Activated T-cell treated with anti-CD3 and anti-CD28 coated beads, Interleukin-2, amount 50 U/mL, for 4 hours (primary cell): Measurements from ENCODE around the gene COL8A2. TPM values are rescaled to one million over a fixed set of nuclear protein-coding genes. Genes with fewer than 3 reads are reported as not detected.

Experiments used
- ATAC-seq, 2 donors: fragments of 200-7000 bp; cut with Tn5 transposase; one replicate each; pipeline ENCODE4 v1.10.0; 2021
- DNase-seq: peaks from one replicate; pipeline ENCODE4 v3.0.0-alpha.2; 2020
- H3K27me3 Mint-ChIP-seq: one replicate; pipeline ENCODE4 v1.8.0; 2021; ENCODE audit warnings: low read depth, mixed read lengths
- H3K36me3 Mint-ChIP-seq: one replicate; pipeline ENCODE4 v1.8.0; 2022; ENCODE audit warnings: mixed read lengths; ENCODE audit not compliant: insufficient read depth
- H3K4me1 Mint-ChIP-seq: one replicate; pipeline ENCODE4 v1.8.0; 2021; ENCODE audit warnings: low read depth, mixed read lengths
- H3K4me3 Mint-ChIP-seq: one replicate; pipeline ENCODE4 v1.8.0; 2021; ENCODE audit warnings: mild to moderate bottlenecking, moderate library complexity, mixed read lengths
- H3K9me3 Mint-ChIP-seq: one replicate; pipeline ENCODE4 v1.8.0; 2021; ENCODE audit warnings: mixed read lengths
- total RNA-seq, 3 donors: library from RNA; stranded (reverse); gene quantifications; one replicate each; pipeline ENCODE4 v1.2.1, GENCODE V29; 2021

COL8A2 gene
- under 1 TPM; 0.08 to 0.43 (median 0.18) TPM for total RNA-seq

DNA sequence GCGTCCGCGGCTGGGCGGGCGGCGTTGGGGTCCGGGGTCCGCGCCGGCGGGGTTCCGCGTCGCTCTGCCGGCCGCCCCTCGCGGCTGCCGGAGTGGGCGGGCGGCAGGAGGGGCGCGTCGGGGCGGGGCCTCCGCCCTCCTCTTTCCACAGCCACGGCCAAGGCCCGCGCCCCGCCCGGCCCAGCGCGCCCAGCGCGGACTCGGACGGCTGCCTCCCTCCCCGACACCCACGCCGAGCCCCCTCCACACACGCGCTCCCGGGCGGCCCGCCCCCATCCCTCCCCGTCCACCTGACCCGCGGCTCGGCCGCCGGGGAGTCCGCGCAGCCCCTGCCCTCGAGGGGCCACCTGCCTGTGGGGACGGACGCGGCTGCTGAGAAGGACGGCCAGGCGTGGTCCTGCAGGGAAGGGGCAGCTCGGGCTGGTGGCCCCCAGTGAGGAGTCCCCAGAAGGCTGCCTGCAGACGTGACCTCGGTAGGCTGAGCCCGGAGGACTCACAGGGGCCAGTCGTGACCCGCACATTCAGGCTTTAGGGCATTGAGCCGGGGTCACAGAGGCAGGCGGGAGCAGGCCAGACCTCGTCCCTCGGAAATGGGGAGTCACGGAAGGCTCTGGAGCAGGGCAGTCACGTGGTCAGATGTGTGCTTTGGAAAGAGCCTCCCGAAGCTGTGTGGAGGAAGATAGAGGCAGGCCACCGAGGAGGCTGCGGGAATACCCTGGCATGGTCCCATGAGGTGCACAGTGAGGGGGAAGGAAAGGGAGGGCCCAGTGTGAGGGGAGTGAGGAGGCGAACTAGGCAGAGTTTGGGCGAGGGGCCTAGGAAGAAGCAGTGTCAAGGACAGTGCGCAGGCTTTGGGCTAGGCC lies at the start of gene COL8A2:
Gene COL8A2, minus strand, starts transcription at position 94 of the 863 bp plus-strand sequence. CDS start 24,980 bp downstream, outside the sequence.
- DNase-seq (no peak), ATAC-seq (peak; percentile 32 to 38)
- peak within 1 kb of the TSS; percentile 43 for H3K4me3 Mint-ChIP-seq

DNA sequence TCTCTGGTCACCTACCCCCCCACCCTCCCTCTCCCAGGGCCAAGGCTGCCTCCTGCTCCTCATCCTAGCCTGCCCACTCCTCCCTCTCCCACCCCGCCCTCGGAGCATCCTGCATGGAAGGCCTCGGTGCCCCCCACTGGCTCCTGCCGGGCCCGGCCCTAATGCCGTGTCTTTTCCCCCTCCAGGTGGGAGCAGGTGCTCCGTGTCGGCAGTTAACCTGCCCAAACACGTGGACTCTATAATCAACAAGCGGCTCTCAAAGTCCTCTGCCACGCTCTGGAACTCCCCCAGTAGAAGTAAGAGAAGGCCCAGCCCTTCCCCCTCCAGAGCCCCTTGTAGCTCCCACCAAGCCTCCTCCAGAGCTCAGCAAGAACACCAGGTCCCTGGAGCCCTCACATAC lies 49.7 kb upstream of the COL8A2 start:
- Mint-ChIP-seq H3K9me3 (no peaks in the 10 kb centered on the region), H3K27me3 (no peaks in the 10 kb centered on the region), H3K4me3 (no peak overlapping the region), H3K36me3 (peaks cover 31% of the 10 kb centered on the region), H3K4me1 (peaks cover 7% of the 10 kb centered on the region)
- no peak for ATAC-seq
- no peak for DNase-seq

More for the DNA sequence above, at the start of gene COL8A2:
- no peaks in the 10 kb centered on the region for H3K9me3 Mint-ChIP-seq
- peaks cover 24% of the 10 kb centered on the region for H3K4me1 Mint-ChIP-seq
- H3K27me3 Mint-ChIP-seq, result peaks cover 40% of the 10 kb centered on the region
- H3K36me3 Mint-ChIP-seq, result no peaks in the 10 kb centered on the region

DNA sequence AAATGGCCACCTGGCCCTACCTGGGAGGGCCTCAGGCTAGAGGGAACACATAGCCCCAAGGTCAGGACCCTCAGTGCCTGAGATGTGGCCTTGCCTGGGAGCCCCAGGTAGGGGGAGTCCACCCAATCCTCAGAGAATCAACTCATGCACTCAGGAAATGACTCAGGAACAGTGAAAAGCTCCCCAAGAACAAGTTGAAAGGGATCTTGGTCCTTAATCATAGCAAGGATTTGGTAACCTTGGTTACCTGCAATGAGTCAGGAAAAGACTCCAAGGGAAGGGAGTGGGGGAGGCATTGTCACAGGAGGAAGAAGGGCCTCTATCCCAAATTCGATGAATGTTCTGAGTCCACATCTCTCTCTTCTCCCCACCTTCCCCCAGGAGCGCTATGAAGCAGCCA lies 48.0 kb upstream of the COL8A2 start:
- H3K4me1 Mint-ChIP-seq, result peaks cover 13% of the 10 kb centered on the region
- peaks cover 31% of the 10 kb centered on the region for H3K36me3 Mint-ChIP-seq
- no peak overlapping the region for H3K4me3 Mint-ChIP-seq
- H3K27me3 Mint-ChIP-seq, result no peaks in the 10 kb centered on the region
- DNase-seq (no peak), ATAC-seq (no peak)
- no peaks in the 10 kb centered on the region for H3K9me3 Mint-ChIP-seq

DNA sequence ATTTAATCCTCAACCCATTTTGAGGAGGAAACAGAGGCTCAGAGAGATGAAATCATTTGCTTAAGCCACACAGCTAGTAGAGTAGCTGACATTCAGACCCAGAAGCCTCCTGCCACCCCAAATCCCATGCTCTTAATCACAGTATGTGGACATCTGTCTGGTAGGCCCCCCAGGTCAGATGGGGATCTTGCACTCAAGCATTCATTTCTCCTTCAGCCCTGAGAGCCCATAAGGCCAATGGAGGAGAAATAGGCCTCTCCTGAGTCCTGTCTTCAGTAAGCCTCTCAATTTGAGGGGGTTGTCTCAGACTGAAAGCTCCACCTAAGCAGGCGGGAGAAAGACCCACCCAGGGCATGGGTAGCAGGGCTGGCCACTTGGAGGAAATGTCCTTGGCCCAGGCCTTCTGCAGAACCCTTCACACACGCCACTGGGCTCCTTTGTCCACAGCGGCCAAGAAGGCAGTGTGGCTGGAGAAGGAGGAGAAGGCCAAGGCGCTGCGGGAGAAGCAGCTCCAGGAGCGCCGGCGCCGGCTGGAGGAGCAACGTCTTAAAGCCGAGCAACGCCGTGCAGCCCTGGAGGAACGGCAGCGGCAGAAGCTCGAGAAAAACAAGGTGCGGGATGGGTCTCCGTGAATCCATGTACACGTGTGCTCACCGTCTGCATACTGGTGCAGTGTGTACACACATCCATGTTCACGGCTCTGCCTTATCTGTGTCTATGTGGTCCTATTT lies 47.2 kb upstream of the COL8A2 start:
- peaks cover 30% of the 10 kb centered on the region for H3K36me3 Mint-ChIP-seq
- ATAC-seq (no peak), DNase-seq (no peak)
- H3K4me1 Mint-ChIP-seq, result peaks cover 17% of the 10 kb centered on the region
- H3K9me3 Mint-ChIP-seq, result no peaks in the 10 kb centered on the region
- no peak overlapping the region for H3K4me3 Mint-ChIP-seq
- no peaks in the 10 kb centered on the region for H3K27me3 Mint-ChIP-seq

DNA sequence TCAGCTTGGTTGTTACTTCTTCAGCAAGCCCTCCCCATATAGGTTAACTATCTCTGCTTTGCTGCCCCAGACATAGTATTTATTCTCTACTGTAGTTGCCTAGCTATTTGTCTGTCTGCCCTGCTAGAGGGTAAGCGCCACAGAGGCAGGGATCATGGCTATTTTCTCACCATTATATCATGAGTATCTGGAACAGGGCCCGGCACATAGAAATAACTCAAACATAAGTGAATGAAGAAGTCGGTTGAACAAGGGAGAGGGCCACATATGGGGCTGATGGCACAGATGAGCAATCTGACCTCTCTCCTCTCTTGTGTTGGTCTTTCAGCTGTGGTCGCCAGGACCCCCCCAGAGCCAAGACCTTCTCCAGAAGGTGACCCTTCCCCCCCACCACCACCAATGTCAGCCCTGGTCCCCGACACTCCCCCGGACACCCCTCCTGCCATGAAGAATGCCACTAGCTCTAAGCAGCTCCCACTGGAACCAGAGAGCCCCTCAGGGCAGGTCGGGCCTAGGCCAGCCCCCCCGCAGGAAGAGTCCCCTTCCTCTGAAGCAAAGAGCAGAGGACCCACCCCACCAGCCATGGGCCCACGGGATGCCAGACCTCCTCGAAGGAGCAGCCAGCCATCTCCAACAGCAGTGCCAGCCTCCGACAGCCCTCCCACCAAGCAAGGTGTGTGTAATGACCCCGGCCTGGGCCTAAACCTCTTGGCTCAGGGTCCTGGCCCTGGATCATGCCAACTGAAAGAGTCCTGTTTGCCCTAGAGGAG lies 45.8 kb upstream of the COL8A2 start:
- Mint-ChIP-seq H3K4me1 (peaks cover 30% of the 10 kb centered on the region), H3K36me3 (peaks cover 40% of the 10 kb centered on the region), H3K4me3 (no peak overlapping the region), H3K27me3 (no peaks in the 10 kb centered on the region), H3K9me3 (no peaks in the 10 kb centered on the region)
- no peak for ATAC-seq
- DNase-seq, result no peak

DNA sequence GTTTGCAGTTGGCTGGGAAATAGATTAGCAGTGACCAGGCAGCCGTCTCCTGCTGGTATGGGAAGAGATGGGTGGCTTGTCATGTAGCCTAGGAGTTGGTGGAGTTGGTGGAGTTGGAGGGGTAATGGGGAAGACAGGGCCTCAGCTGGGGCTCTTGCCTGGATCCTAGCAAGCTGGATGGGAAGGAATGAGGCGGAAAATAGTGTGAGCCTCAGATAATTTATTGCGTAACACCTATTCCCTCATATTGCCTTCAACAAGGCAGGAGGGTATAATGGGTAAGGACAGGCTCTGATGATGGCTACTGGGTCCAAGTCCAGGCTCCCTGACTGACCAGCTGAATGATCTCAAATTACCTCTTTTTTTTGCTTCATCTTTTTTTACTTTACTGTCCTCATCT lies 43.5 kb upstream of the COL8A2 start:
- Mint-ChIP-seq H3K27me3 (no peaks in the 10 kb centered on the region), H3K36me3 (peaks cover 36% of the 10 kb centered on the region), H3K4me3 (no peak overlapping the region), H3K4me1 (peaks cover 39% of the 10 kb centered on the region), H3K9me3 (no peaks in the 10 kb centered on the region)
- ATAC-seq, result no peak
- no peak for DNase-seq

DNA sequence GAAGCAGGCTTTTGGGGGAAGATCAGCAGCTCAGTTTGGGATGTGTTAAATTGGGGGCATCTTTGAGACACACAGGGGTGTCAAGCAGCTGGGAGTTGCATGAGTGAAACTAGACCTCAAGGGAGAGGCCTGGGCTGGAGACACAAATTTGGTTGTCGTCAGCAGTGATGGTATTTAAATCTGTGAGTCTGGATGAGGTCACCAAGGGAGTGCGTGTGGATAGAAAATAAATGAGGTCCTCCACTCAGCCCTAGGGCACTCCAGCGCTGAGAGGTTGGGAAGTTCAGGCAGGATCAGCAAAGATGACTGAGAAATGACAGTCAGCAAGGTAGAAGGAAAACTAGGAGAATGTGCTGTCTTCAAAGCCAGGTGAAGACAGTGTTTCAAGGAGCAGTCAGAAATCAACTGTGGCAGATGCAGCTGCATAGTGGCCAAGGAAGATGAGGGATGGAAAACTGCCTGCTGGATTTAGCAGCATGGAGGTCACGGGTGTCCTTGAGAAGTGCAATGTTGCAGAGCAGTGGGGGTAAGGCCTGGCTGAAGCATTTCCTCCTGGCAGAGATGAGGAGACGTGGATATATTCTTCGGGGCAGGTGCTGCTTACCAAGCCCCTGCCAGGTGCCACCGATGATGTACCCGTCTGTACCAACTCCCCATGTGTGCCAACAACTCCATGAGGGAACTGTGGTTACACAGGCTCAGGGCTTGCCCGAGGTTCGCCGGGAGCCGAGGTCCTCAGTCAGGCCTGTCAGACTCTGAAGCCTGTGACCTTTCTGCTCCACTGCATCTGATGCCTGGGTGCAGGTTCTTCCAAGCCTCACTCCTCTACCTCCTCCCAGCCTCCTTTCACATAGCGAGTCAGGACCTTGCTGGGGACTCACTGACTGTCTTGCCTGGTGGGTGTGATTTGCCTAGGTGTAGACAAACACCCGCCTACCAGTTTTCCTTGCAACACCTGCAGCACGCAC lies 42.2 kb upstream of the COL8A2 start:
- ATAC-seq (no peak), DNase-seq (no peak)
- H3K9me3 Mint-ChIP-seq, result no peaks in the 10 kb centered on the region
- no peak overlapping the region for H3K4me3 Mint-ChIP-seq
- peaks cover 51% of the 10 kb centered on the region for H3K4me1 Mint-ChIP-seq
- H3K36me3 Mint-ChIP-seq, result peaks cover 29% of the 10 kb centered on the region
- no peaks in the 10 kb centered on the region for H3K27me3 Mint-ChIP-seq

DNA sequence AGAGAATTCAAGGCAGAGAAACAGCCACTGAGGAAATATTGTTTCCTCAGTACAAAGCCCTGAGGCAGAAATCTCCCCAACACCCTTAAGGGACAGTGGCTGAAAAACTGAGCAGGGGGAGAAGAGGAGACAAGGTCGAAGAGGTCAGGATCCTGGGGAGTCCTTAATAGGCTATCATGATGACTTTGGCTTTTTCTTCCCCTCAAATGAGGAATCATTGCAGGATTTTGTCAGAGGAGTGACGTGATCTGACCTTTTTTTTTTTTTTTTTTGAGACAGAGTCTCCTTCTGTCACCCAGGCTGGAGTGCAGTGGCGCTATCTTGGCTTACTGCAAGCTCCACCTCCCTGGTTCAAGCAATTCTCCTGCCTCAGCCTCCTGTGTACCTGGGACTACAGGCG lies 41.1 kb upstream of the COL8A2 start:
- H3K4me1 Mint-ChIP-seq, result peaks cover 62% of the 10 kb centered on the region
- no peaks in the 10 kb centered on the region for H3K27me3 Mint-ChIP-seq
- peaks cover 28% of the 10 kb centered on the region for H3K36me3 Mint-ChIP-seq

DNA sequence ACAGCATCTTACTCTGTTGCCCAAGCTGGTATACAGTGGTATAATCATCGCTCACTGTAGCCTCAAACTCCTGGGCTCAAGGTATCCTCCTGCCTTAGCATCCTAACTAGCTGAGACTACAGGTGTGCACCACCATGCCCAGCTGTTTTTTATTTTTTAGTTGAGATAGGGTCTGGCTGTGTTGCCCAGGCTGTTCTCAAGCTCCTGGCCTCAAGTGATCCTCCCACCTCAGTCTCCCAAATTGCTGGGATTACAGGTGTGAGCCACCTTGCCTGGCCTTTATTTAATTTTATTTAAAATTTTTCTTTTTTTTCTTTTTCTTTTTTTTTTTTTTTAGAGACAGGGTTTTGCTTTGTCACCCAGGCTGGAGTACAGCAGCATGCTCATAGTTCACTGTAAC lies 40.1 kb upstream of the COL8A2 start:
- ATAC-seq (no peak), DNase-seq (no peak)
- peaks cover 69% of the 10 kb centered on the region for H3K4me1 Mint-ChIP-seq
- no peaks in the 10 kb centered on the region for H3K27me3 Mint-ChIP-seq
- peaks cover 24% of the 10 kb centered on the region for H3K36me3 Mint-ChIP-seq
- no peak overlapping the region for H3K4me3 Mint-ChIP-seq
- no peaks in the 10 kb centered on the region for H3K9me3 Mint-ChIP-seq

More for the DNA sequence above, 41.1 kb upstream of the COL8A2 start:
- Mint-ChIP-seq H3K9me3 (no peaks in the 10 kb centered on the region), H3K4me3 (no peak overlapping the region)
- ATAC-seq, result no peak
- no peak for DNase-seq

DNA sequence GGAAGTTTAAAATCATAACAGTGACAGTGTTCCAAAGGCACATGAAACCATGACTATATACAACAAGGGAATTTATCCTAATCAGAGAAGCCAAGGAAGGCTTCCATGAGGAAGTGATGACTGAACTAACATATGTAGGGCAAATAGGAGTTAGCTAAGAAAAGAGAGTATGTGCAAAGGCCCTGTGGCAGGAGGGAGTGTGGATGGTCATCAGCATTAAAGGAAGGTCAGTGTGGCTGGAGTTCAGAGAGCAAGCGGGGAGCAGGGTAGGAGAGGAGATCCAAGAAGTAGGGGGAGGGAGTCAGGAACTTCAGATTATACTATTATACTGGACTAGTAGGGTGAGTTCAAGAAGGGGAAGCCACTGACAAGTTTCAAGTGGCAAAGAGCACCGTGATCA lies 39.3 kb upstream of the COL8A2 start:
- no peak for DNase-seq
- no peaks in the 10 kb centered on the region for H3K27me3 Mint-ChIP-seq
- H3K36me3 Mint-ChIP-seq, result peaks cover 26% of the 10 kb centered on the region
- peaks cover 75% of the 10 kb centered on the region for H3K4me1 Mint-ChIP-seq
- no peak overlapping the region for H3K4me3 Mint-ChIP-seq
- ATAC-seq, result no peak
- no peaks in the 10 kb centered on the region for H3K9me3 Mint-ChIP-seq

DNA sequence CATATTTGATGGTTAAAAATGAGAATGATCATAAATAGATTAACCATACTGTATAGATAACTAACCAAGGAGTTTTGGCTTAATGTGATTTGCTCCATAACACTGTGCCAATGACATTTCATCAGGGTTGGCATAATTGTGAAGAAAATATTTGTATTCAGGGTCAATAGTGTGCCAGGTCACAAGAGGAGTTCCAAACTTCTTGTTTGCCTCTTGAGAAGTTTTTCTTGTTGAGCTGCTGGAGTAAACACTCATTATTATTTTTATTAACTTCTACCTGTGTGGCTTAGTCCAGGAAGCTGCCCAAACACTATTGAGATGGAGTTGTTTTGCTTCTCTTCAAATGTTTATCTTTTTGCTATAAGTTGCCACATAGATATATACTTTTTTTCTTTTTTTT lies 38.4 kb upstream of the COL8A2 start:
- no peaks in the 10 kb centered on the region for H3K9me3 Mint-ChIP-seq
- DNase-seq, result no peak
- H3K4me1 Mint-ChIP-seq, result peaks cover 77% of the 10 kb centered on the region
- ATAC-seq, result no peak
- H3K4me3 Mint-ChIP-seq, result no peak overlapping the region
- peaks cover 27% of the 10 kb centered on the region for H3K36me3 Mint-ChIP-seq
- H3K27me3 Mint-ChIP-seq, result no peaks in the 10 kb centered on the region

DNA sequence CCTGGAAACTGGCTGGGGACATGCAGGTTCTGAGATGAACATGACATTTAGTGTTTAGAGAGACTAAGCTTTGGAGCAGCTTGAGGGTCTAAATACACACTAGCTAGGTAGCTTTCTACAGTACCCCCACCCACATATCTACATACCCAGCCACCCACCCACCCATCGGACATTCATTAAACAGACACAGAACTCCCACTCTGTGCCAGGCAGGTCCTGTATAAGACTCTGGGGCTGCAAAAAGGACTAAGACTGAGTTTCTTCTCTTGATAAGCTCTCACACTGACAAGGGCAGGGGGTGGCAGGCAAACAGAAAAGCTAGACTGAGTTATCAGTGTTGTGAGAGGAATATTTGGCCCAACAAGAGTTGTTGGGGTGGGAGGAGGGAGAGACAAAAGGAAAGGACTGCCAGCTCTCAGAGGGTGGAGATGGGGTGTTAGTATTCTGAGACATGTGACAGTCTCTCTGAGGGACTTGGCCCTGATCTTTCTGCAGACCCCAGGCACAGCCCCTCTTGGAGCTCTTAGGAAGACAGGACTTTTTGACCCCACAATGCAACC lies 37.7 kb upstream of the COL8A2 start:
- ATAC-seq (no peak), DNase-seq (no peak)
- Mint-ChIP-seq H3K4me3 (peak overlapping the region; percentile 83), H3K36me3 (peaks cover 28% of the 10 kb centered on the region), H3K4me1 (peaks cover 80% of the 10 kb centered on the region), H3K9me3 (no peaks in the 10 kb centered on the region), H3K27me3 (no peaks in the 10 kb centered on the region)
